ENCODE results near the gene NDUFV1.
A peak's percentile ranks its signal among the peaks of the same experiment; 100 is the strongest.

Gene NDUFV1

DNA sequence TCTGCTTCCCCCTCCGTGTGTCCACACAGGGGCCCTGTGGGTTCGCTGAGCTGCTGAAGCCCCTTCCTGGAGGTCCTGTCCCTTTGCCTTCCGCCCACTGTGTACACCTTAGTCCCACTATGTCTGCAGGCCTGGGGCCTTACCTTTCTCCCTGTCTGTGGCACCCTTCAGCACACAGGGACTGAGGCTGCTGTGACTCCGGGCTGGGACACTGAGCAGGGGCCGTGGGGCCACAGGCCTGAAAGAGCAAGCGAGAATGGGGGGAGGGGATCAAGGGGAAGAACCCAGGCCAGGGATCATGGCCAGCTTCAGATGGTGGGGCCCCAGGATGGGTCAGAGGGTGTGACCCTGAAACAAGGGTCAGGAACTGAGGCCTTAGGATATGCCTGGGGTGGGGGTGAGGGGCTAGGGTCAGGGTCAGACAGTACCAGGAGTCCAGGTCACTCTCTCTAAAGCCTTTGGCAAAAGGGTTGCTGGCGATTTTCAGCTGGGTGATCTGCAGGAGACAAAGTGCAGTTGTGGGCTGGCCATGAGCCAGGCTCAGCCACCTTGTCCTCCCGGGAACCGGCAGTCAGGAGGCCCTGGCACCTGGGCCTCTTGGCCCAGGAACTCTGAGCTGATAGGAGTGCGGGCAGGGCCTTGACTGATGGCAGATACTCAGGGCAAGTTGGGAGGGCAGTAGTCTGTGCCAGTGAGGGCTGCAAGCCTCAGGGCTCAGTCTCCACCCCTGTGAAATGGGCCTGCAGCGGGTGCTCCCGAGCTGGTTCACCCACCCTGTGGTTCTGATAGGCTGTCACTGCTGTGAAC lies 25.6 kb downstream of the NDUFV1 start:
- Histone ChIP-seq H2AFZ (peak overlapping the region; percentile 17), H3K4me3 (ENCODE audit: low read depth, low read length) (no peak overlapping the region), H3K9ac (no peak overlapping the region), H3K4me2 (ENCODE audit: low read length) (no peak overlapping the region), H3K27me3 (ENCODE audit: control insufficient read depth, insufficient read depth, low read length) (no peaks in the 10 kb centered on the region), H3K4me1 (peaks cover 9% of the 10 kb centered on the region), H3K9me3 (ENCODE audit: control insufficient read depth, low read length) (no peaks in the 10 kb centered on the region), H3K79me2 (no peaks in the 10 kb centered on the region), H3K27ac (no peak overlapping the region), H3K36me3 (ENCODE audit: control insufficient read depth, insufficient read depth, low read length) (no peaks in the 10 kb centered on the region)
- TF ChIP-seq, protein P1, sequence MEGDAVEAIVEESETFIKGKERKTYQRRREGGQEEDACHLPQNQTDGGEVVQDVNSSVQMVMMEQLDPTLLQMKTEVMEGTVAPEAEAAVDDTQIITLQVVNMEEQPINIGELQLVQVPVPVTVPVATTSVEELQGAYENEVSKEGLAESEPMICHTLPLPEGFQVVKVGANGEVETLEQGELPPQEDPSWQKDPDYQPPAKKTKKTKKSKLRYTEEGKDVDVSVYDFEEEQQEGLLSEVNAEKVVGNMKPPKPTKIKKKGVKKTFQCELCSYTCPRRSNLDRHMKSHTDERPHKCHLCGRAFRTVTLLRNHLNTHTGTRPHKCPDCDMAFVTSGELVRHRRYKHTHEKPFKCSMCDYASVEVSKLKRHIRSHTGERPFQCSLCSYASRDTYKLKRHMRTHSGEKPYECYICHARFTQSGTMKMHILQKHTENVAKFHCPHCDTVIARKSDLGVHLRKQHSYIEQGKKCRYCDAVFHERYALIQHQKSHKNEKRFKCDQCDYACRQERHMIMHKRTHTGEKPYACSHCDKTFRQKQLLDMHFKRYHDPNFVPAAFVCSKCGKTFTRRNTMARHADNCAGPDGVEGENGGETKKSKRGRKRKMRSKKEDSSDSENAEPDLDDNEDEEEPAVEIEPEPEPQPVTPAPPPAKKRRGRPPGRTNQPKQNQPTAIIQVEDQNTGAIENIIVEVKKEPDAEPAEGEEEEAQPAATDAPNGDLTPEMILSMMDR (IDR thresholded peaks at IDR 0.05) = no peak

- Histone ChIP-seq H3K4me2 (ENCODE audit: low read length) (no peak overlapping the region), H3K27me3 (ENCODE audit: control insufficient read depth, insufficient read depth, low read length) (no peaks in the 10 kb centered on the region), H3K4me3 (ENCODE audit: low read depth, low read length) (no peak overlapping the region), H2AFZ (no peak overlapping the region), H3K9ac (no peak overlapping the region), H3K27ac (no peak overlapping the region), H3K36me3 (ENCODE audit: control insufficient read depth, insufficient read depth, low read length) (no peaks in the 10 kb centered on the region), H3K79me2 (no peaks in the 10 kb centered on the region), H3K4me1 (peaks cover 9% of the 10 kb centered on the region), H3K9me3 (ENCODE audit: control insufficient read depth, low read length) (no peaks in the 10 kb centered on the region)
- TF ChIP-seq, protein P1 (IDR thresholded peaks at IDR 0.05) = no peak
Observed at GRCh38 chr11:67632982-67633755, 26.4 kb downstream of the NDUFV1 start.

GRCh38 chr11:67633758-67634365 lies 27.1 kb downstream of the NDUFV1 start:
- Histone ChIP-seq H3K9me3 (ENCODE audit: control insufficient read depth, low read length) (no peaks in the 10 kb centered on the region), H3K9ac (no peak overlapping the region), H3K27ac (no peak overlapping the region), H2AFZ (no peak overlapping the region), H3K27me3 (ENCODE audit: control insufficient read depth, insufficient read depth, low read length) (no peaks in the 10 kb centered on the region), H3K4me1 (peaks cover 9% of the 10 kb centered on the region), H3K79me2 (no peaks in the 10 kb centered on the region), H3K36me3 (ENCODE audit: control insufficient read depth, insufficient read depth, low read length) (no peaks in the 10 kb centered on the region), H3K4me2 (ENCODE audit: low read length) (no peak overlapping the region), H3K4me3 (ENCODE audit: low read depth, low read length) (no peak overlapping the region)
- TF ChIP-seq, protein P1 (IDR thresholded peaks at IDR 0.05) = no peak

- no peaks in the 10 kb centered on the region for H3K79me2 ChIP-seq
- no peak overlapping the region for H3K27ac ChIP-seq
- TF ChIP-seq, protein P1 (IDR thresholded peaks at IDR 0.05) = no peak
Observed at GRCh38 chr11:67634366-67635230, 27.9 kb downstream of the NDUFV1 start.

More at GRCh38 chr11:67634366-67635230, 27.9 kb downstream of the NDUFV1 start:
- no peak overlapping the region for H3K4me2 ChIP-seq (ENCODE audit: low read length)
- peaks cover 9% of the 10 kb centered on the region for H3K4me1 ChIP-seq
- no peaks in the 10 kb centered on the region for H3K27me3 ChIP-seq (ENCODE audit: control insufficient read depth, insufficient read depth, low read length)
- no peaks in the 10 kb centered on the region for H3K9me3 ChIP-seq (ENCODE audit: control insufficient read depth, low read length)
- no peak overlapping the region for H2AFZ ChIP-seq
- H3K9ac ChIP-seq = no peak overlapping the region
- H3K4me3 ChIP-seq (ENCODE audit: low read depth, low read length) = no peak overlapping the region
- no peaks in the 10 kb centered on the region for H3K36me3 ChIP-seq (ENCODE audit: control insufficient read depth, insufficient read depth, low read length)

Measured in parathyroid adenoma (tissue), 2 donors.